HTERT RPE-1 (cell line): ENCODE data around the gene TOGARAM2.

ENCODE experiments used
- in situ Hi-C: fragments of 300-500 bp; cut with MboI; formaldehyde crosslinking; loops from 4 replicates; pipeline ENCODE4 v1.14.3; 2020; ENCODE audit warnings: low sequenced_read_pairs

The TOGARAM2 gene

DNA sequence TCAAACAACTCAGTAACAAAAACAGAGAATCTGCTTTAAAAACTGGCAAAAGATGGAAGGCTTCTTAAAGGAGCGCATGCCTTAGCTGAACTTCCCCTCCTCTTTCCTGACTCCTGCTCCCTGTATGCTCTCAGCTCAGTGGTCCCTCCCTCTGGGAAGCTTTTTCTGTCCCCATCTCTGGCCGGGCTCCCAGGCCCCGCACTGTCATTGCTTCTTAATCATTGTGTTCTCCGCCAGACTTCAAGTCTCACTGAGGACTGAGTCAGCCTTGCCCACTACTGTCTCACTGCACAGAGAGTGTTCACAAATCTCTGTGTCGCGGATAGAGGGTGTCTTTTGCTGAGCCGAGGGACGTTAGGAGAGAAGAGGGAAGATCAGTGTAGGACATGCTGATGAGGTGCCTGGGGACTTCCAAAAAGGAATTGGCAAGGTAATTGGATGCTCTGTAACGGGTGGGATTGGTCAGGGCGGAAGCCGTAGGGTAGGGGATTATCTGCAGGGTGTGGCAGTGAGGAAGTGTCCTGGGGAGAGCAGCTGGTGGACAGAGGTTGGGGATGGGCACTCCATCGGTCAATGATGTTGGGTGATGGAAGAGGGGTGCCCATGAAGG lies 16.2 kb downstream of the TOGARAM2 start:
- in situ Hi-C loops, result no loop called here

- in situ Hi-C loops, result no loop called here
These were observed 17.0 kb downstream of the TOGARAM2 start for GRCh38 chr2:28997847-28998735.

DNA sequence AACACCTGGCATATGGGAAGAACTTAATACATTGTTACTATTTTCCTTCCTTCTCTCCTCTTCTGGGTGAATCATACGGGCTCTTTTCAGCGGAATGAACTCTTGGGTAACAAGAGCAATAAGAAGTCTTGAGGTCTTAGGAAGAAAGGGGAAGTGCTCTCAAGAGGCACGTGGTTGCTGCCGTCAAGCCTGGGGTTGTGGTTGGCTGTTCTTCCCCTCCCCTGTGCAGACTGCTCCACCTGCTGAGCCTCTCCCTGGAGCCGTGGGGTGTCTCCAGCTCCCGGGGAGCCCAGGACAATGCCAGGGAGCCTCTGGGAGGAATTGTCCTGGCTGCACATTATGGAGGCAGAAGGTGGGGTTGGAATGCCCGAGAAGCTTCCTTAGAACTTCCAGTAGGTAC lies 19.4 kb downstream of the TOGARAM2 start:
- in situ Hi-C loops, result no loop called here

GRCh38 chr2:29000956-29001355 lies 19.9 kb downstream of the TOGARAM2 start:
- in situ Hi-C loops, result no loop called here

GRCh38 chr2:29001806-29002205 lies 20.7 kb downstream of the TOGARAM2 start:
- in situ Hi-C loops, result no loop called here

GRCh38 chr2:29004755-29005154 lies 23.7 kb downstream of the TOGARAM2 start:
- in situ Hi-C loops, result no loop called here

- in situ Hi-C loops, result no loop called here
These were observed 24.2 kb downstream of the TOGARAM2 start for GRCh38 chr2:29005331-29005730.

- in situ Hi-C loops, result no loop called here
These were observed 25.2 kb downstream of the TOGARAM2 start for GRCh38 chr2:29006092-29006979.

GRCh38 chr2:29006980-29007301 lies 25.8 kb downstream of the TOGARAM2 start:
- in situ Hi-C loops, result no loop called here

DNA sequence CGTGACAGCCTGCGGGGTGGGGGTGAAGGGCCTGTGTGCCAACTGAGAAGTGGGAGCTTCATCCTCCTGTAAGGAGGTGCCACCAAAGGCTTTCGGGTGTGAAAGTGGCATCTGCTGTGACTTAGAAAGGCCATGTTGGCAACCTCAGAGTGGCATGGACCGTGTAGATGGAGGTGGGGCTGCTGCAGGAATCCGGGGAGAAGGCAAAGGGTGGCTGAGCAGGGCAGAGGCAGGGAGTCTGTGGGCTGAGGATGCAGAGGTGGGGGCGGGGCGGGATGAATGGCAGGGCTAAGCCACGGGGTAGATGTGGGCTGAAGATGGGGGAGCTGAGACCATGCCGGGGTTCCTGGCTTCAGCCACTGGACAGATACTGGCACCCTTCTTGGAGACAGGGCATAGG lies 28.2 kb downstream of the TOGARAM2 start:
- in situ Hi-C loops, result no loop called here

DNA sequence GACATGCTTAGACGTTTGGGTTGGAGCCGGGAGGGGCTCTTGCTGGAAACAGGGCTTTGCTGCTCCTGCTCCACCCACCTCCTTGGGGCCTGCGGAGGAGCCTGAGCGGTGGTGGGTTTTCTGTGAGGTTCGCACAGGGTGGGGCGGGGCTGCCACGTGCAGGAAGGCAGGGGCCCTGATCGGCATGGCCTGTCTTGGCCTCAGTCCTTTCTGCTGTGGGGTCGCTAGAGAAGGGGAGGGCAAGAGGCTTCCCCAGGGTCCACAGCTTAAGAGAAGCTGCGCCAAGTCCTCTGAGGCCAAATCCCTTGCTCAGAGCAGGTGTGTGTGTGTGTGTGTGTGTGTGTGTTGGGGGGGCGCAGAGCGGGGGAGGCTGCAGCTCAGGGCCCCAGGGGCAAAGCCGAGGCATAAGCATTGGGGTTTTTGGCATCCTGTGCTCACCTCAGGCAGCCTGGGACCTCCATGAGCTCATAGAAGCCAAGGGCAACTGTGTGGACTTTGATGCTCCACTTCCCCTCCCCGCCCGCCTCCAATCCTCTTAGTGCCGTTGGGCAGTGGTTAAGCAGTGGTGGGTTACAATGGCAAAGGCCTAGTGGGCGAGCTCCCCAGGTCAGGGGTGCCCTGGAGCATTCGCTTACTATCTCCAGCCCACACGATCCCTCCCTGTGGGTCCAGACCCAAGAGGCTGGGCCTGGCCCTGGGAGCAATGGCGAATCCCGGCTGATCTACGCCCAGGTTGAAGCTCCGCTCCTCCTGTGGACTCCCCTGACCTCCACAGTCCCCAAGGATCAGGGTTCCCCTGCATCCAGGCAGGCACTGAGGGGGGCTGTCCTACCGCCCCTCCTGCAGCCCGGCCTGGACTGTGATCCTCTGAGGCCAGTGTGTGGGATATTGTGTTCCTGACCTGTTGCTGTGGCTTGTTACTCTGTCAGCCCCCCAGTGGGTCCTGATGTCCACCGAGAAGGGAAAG lies 28.9 kb downstream of the TOGARAM2 start:
- in situ Hi-C loops, result no loop called here

GRCh38 chr2:29010946-29011345 lies 29.8 kb downstream of the TOGARAM2 start:
- in situ Hi-C loops, result no loop called here

GRCh38 chr2:29011418-29012060 lies 30.4 kb downstream of the TOGARAM2 start:
- in situ Hi-C loops, result no loop called here

DNA sequence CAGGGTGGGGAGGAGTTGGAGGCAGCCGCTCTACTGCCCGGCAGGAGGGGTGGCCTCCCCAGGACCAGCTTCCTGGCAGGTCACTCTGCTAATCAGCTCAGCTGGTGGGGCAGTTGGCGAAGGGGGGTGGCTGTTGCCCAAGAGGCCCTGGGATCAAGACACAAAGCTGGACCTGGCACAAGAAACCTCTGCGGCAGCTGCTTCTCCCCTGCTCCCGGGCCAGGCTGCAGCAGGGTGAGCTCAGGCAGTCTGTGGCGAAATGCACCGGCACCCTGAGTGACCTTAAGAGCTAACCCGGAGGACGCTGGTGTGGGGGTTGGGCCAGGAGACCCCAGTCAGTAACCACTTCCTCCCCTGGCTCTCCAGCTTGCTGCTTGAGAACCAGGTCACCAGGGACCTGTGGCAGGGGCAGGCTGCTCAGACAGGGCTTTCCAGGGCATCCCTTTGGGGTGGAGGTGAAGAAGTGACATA lies 31.1 kb downstream of the TOGARAM2 start:
- in situ Hi-C loops, result no loop called here

GRCh38 chr2:29013057-29013780 lies 32.1 kb downstream of the TOGARAM2 start:
- in situ Hi-C loops, result no loop called here

DNA sequence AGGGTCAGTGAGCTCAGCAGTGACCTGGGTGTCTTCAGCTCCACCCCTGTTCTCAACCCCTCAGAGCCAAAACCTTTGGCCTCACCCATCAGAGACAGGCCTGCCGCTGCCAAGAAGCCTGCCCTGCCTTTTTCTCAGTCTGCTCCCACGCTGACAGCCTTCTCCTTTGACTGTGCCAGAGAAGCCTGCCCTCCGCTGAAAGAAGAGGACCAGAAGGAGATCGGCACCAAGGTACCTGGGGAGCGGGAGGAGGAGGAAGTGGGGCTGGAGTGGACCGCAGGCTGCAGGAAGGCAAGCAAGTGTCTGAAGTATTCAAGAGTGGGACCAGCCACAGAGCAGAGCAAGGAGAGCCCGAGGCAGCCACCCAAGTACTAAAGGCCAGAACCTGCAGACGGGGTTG lies 33.2 kb downstream of the TOGARAM2 start:
- in situ Hi-C loops, result no loop called here

DNA sequence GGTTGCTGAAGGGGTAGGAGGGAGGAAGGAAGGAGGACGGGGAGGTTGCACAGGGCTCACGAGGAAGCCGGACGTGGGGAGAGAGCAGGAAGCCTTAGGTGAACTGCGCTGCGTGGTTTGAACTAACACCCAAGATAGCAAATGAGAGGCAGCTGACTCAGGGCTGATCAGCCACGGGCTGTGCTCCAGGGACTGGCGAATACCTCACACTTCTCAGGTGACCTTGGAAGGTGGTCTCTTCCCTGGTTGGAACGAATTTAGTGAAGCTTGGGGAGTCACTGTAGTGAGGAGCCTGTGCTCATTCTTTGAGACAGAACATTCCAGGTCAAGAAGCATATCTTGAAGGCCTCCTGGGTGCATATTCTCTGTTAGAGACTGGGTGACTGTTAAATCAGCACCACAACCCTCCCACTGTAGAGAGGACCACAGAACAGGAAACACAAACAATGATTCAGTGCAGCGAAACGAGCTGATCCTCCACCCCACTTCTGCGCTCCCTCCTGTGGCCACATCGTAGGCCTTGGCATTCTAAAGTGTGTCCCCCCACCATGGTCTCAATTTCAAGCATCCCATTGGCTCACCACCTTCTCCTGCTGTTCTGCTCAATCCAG lies 33.8 kb downstream of the TOGARAM2 start:
- in situ Hi-C loops, result no loop called here

DNA sequence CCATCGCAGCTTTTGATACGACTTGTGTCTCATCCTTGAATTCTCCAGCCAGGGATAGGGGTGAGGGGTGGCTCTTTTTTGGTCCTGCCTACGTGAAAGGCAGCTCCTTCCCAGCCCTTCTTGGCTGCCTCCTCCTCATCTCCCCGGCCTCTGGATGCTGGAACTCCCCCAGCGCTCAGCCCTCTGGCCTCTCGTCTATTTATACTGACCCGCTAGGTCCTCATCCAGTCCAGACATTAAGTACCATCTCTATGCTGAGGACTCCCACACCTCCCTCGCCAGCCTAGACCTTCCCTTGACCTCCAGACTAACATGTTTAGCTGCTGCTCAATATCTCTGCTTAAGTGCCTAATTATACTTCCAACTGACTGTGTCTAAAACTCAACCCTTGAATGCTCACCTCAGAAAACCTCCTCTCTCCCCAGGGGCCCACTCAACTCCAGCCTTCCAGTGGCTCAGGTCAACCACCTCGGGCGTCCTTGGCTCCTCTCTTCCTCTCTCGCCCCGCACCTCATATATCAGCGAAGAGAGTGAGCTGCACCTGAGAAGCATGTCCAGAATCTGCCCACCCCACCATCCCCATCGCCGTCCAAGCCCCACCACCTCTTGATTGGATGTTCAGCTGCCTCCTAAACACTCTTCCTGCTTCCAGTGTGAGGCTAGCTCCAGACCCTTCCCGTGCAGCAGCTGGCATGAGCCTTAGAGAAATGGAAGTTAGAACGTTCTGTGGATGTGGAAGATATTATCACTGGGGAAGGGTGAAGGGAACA lies 34.8 kb downstream of the TOGARAM2 start:
- in situ Hi-C loops, result no loop called here
